GM18517 (cell line): Measurements from ENCODE around the gene PRXL2B.
"Not testable (repeated sequence)": the region's sequence is repeated elsewhere in the genome, so short reads cannot be mapped to it uniquely, and the experiment has no call there.

Experiments
- ATAC-seq: cut with Tn5 transposase; IDR thresholded peaks from one replicate; pipeline ENCODE4 v1.9.1; 2021; ENCODE audit warnings: mild to moderate bottlenecking, moderate library complexity; ENCODE audit not compliant: unreplicated experiment

The PRXL2B gene

GRCh38 chr1:2586154-2587070 lies at the start of gene PRXL2B:
Gene PRXL2B (plus strand): TSS chr1:2586777. CDS start chr1:2586886, 109 bp downstream.
- ATAC-seq: peak; percentile 56

- ATAC-seq: no peak
Measured at GRCh38 chr1:2537784-2538115, 48.8 kb upstream of the PRXL2B start.

GRCh38 chr1:2538376-2538775 lies 48.2 kb upstream of the PRXL2B start:
- no peak for ATAC-seq

GRCh38 chr1:2538872-2539271 lies 47.7 kb upstream of the PRXL2B start:
- no peak for ATAC-seq

- ATAC-seq: no peak
Measured at GRCh38 chr1:2539312-2539907, 47.2 kb upstream of the PRXL2B start.

GRCh38 chr1:2540816-2541492 lies 45.6 kb upstream of the PRXL2B start:
- no peak for ATAC-seq

- ATAC-seq: no peak
Measured at GRCh38 chr1:2541619-2542245, 44.8 kb upstream of the PRXL2B start.

- ATAC-seq: no peak
Measured at GRCh38 chr1:2542246-2542915, 44.2 kb upstream of the PRXL2B start.

- ATAC-seq: no peak
Measured at GRCh38 chr1:2543543-2544092, 43.0 kb upstream of the PRXL2B start.

- no peak for ATAC-seq
Measured at GRCh38 chr1:2544093-2544874, 42.3 kb upstream of the PRXL2B start.

GRCh38 chr1:2544875-2545640 lies 41.5 kb upstream of the PRXL2B start:
- ATAC-seq: no peak

- peak; percentile 23 for ATAC-seq
Measured at GRCh38 chr1:2545754-2546514, 40.6 kb upstream of the PRXL2B start.

GRCh38 chr1:2546515-2547209 lies 39.9 kb upstream of the PRXL2B start:
- ATAC-seq: peak; percentile 37

GRCh38 chr1:2547210-2548067 lies 39.1 kb upstream of the PRXL2B start:
- no peak for ATAC-seq

GRCh38 chr1:2548068-2548589 lies 38.4 kb upstream of the PRXL2B start:
- ATAC-seq: peak; percentile 18

GRCh38 chr1:2549367-2550029 lies 37.1 kb upstream of the PRXL2B start:
- ATAC-seq: not testable (repeated sequence)
